ENCODE measurements around the gene CCNB2.

GRCh38 chr15:59137566-59137965 lies 32.6 kb downstream of the CCNB2 start:
- TF ChIP-seq, protein P1, sequence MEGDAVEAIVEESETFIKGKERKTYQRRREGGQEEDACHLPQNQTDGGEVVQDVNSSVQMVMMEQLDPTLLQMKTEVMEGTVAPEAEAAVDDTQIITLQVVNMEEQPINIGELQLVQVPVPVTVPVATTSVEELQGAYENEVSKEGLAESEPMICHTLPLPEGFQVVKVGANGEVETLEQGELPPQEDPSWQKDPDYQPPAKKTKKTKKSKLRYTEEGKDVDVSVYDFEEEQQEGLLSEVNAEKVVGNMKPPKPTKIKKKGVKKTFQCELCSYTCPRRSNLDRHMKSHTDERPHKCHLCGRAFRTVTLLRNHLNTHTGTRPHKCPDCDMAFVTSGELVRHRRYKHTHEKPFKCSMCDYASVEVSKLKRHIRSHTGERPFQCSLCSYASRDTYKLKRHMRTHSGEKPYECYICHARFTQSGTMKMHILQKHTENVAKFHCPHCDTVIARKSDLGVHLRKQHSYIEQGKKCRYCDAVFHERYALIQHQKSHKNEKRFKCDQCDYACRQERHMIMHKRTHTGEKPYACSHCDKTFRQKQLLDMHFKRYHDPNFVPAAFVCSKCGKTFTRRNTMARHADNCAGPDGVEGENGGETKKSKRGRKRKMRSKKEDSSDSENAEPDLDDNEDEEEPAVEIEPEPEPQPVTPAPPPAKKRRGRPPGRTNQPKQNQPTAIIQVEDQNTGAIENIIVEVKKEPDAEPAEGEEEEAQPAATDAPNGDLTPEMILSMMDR (IDR thresholded peaks at IDR 0.05) = no peak
- no peak for TF ChIP-seq POLR2A (IDR thresholded peaks at IDR 0.05)
- TF ChIP-seq POLR2AphosphoS5 (IDR thresholded peaks at IDR 0.05) = no peak
- no peak for TF ChIP-seq EP300 (IDR thresholded peaks at IDR 0.05)
